HG03469 (cell line): ENCODE data around the gene ACVR1B.

Source experiments
- ATAC-seq: cut with Tn5 transposase; IDR thresholded peaks from one replicate; pipeline ENCODE4 v1.9.1; 2021; ENCODE audit warnings: mild to moderate bottlenecking, moderate library complexity, moderate number of reproducible peaks; ENCODE audit not compliant: unreplicated experiment

ACVR1B gene

DNA sequence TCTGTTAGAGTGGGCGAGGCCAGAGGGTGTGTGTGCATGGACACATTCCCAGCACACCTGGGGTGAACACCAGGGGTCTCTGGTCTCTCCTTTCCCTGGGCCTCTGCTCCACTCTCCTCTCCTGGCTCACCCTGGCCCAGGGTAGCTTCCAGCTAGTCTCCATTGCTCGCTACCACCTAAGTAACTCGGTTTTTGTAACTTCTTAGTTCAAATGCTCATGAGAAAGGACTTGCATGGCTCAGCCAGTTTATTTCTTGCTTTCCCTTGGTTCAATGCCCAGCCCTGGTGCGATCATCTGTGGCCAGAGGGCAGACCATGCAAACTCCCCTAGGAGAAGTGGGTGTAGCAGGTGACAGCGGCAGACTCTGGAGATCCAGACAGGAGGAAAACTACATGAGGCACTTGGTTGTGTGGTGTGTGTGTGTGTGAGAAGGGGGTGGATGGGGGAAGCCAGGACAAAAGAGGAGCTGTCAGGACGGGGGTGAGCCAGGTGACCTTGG is 8.9 kb upstream of the ACVR1B start:
- ATAC-seq: no peak

DNA sequence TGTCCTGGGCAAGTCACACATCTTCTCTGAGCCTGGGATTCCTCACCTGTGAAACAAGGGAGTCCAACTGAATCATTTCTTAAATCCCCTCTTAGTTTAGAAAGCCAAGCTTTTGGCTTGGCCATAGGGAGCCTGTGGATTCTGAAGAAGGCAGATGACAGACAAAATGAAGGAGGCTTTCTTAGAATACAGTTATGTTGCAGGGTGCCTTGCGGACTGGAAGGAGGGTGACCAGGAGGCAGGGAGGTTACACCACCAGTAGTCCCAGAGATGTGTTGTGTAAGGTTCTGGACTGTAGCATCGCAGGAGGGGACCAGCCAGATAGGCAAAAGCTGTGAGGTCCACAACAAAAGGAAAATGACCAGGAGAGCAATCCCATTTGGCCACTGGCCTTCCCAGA is 8.2 kb upstream of the ACVR1B start:
- ATAC-seq: no peak

DNA sequence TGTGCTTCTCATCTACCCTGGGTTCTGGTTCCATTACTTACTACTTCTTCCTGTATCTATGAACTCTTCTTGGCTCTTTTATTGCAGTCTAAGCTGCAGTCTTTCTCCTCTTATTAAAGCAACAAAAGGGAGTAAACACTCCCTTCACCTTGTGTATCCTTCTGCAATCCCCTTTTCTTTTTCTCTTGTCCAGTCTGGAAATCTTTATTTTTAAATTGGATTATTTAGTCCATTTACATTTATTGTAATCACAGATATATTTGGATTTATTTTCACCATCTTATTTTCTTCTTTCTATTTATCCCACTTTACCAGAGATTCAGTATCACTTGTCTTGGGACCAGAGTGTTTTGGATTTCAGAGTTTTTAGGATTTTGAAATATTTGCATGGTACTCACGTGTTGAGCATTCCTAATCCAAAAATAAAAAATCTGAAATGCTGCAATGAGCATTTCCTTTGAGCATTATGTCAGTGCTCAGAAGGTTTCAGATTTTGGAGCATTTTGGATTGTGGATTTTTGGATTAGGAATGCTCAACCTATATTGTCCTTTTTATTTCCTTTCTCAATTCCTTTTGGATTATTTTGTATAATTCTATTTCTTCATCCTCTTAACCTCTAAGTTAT is 6.8 kb upstream of the ACVR1B start:
- ATAC-seq: no peak

DNA sequence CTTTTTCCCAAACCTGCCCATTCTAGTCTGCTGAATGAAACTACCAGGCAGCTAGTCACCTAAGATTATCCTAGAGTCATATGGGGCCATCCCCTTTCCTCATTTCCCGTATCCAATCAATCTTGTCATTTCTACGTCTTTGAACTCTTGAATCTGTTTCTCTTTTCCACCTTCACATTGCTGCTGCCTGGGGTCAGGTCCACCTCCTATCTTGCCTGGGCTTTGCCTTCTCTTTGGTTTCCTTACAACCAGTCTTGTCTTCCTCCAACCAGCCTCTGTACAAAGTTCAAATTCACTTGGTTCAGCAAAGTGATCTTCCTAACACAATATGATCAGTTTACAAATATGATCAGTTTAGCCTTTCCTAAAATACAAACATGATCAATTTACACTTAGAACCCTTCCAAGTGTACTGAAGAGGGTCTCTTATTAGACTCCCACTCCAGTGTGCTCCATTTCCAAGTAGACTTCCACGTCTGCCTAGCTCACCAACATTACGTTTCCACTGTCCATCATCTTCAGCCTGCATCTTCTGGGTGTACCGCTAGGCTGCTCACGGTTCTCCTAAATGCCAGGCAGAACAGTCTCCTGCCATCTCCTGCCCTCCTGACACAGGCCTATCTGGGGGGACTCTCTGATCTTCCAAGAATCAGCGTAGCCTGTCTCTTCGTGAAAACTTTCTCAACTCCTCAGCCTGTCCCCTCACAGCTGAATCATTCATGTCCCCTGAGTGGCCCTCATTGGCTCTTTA is 4.1 kb upstream of the ACVR1B start:
- no peak for ATAC-seq

DNA sequence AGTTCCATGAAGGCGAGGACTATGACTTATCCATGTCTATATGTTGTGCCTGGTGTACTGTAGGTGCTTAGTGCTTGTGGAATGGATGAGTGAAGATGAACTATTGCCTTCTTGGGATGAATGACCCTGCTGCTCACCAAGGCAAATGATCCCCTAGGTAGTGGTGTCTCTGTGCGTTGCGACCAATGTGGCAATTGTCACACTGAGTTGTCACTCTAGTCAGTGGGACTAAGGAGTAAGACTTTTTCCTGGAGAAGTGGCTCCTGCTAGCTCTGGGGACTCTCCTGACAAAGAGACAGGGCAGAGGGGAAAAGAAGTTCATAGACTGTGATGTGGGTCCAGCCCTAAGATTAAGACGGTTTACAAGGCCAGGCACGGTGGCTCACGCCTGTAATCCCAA is 3.4 kb upstream of the ACVR1B start:
- ATAC-seq: no peak

DNA sequence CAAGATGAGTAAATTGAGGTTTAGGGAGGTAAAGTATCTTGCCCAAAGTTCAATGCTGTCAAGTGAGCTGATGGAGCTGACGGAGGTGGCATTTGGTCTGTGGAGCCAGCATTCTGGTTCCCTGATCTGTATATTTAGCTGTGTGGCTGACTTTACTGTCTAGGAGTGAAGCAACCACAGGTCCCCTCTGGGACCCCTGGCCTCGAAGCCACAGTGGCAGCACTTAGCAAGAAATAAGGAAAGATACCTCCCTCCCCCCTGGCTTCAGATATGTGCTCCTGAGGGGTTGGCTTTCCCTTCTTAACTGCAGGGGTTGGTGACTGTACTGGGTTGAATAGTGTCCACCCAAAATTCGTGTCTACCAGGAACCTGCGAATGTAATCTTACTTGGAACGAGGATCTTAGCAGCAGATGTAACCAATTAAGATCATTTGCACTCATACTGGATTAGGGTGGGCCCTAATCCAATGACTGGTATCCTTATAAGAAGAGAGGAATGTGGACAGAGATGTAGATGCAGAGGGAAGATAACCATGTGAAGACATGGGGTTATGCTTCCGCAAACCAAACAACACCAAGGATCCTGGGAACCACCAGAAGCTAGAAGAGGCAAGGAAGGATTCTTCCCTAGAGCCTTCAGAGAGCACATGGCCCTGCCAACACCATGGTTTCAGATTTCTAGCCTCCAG is 2.0 kb upstream of the ACVR1B start:
- no peak for ATAC-seq

DNA sequence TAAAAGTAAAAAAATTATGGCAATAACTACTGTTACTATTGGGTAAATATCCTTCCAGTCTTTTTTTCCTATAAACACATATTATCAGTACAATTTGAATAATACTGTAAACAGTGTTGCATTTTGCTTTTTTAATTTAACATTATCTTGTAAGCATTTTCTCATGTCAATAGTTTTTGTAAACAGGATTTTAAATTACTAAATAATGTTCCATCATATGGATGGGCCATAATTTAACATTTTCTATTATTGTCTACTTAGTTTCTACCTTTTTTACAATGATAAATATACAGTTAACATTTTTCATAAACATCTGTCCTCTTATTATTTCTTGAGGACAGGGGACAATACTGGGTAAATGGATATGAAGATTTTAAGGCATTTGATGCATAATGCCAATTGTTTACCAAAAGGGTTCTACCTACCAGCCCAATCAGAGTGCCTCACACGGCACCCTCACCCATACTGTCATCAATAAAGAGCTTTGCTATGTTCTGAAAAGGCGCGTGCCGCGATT is 759 bp upstream of the ACVR1B start:
- no peak for ATAC-seq

DNA sequence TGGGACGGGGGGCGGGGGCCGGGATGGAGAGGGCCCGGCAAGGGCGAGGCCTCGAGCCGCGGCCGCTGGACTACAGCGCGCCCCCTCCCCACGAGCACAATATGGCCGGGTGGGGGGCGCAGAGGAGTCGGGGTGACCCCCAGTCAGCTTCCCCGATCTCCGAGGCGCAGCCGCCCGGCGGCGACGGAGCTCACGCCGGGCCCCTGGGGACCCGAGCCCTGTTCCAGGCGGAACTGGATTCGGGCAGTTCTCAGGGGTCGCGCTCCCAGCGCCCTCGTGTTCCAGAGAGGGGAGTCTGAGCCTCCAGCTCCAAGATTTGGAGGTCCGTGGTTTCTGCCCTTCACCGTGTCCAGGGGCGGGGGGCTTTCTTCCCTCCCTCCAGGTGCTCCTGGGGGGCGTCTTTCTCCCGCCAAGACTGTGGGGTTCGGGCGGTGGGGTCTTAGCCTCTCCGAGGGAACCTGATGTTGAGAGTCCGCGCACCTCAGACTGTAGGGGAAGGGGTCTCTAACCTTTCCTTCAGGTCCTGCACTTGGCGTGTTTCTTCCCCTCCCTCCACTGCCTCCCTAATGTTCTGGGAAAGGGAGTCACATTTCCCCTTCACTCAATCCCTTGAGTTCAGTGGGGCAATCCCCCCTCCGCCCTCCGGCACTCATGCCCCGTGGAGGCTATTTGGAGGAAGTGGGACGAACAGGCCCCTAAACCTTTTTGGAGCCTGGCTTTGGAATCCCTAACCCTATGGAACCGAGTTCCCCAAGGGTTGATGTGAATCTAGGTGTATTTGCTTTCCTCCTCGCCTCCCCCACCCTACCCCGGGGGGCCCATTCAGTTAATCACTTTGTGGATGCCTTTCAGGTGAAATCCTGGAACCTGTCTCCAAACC is 584 bp downstream of the ACVR1B start:
- ATAC-seq: no peak

DNA sequence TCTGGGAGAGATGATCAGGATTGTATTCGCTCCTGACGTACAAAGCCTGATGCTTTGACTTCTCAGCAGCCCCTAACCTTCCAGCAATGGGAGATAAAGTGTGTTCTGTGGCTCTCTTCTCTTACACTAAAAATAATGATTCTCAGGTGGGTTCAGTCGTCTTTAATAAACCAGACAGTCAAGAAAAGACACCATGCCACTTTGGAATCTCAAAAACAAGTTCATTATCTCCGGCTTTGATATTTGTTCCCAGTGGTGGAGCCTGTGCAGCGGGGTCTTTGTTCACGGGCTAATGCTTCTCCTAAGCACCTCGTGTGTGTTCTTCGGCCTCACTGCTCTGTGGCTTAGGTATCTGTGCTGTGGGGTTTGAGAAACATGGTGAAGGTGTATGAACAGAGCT is 1.6 kb downstream of the ACVR1B start:
- ATAC-seq: no peak

DNA sequence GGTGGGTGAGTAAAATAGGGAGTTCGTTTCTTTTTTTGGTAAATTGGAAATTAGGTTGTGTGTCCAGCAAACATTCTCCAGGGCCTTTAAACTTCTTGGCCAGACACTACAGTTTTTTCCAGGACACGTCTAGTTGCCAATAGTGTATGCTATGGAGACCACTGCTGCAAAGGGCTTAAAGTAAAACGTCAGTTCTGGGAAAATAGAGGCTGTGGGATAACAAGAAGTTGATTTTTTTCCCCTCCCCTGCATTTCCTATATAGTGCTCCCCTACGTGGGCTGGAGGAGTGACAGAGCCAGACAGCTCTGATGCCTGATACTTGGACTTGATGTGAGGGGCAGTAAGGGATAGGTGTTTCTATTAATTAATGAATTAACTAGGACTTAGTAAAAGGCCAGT is 2.4 kb downstream of the ACVR1B start:
- ATAC-seq: no peak

DNA sequence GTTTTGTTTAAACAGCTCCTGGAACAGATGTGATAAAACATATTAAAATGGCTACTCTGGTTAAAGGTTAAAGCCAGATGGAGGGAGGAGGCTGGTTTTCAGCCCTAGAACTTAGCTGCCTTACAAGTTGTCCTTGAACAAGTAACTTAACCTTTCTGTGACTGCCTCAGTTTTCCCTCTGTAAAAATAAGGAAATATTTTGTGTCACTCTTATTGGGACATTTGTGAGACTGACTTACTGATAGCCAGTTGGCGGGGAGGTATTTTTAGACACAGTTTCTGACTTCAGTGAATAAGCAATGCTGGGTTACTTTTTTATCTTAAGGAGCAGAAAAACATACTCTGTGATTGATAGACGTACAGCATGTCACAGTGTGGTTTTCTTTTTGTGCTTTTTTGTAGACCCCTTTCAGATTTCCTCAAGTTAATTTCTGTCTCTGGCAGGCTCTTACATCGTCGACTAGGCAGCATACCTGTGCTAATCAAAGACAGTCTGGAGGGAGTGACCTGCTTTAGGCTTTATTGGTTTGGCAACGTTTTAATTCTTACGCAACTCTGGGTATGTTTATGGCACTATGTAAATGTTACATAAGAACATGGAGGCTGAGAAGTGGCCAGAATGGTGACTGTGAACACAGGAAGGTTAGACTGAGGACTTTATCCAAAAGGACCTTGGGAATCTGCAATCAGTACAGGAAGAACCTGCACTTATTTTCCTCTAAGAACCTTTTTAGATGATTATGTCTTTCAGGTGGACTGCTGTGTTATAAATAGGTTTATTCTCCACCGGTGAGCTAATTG is 3.3 kb downstream of the ACVR1B start:
- ATAC-seq: no peak

DNA sequence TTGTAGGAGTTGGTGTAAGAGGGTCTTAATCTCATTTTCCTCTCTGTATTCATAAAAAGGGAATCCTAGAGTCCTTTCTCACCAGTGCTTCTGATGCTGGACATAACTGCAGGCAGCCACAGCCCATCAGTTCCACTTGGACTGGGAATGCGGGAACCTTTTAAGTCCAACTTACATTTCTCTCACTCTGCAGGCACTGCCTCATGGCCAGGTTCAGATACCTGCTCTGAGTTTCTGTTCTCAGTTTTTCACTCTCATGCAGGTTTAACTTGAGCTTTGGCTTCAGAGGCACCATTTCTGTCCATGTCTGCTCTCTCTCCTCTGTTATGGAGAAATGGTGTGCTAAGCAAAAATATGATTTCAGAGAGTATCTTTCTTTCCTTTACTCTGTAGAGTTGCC is 4.2 kb downstream of the ACVR1B start:
- ATAC-seq: no peak

DNA sequence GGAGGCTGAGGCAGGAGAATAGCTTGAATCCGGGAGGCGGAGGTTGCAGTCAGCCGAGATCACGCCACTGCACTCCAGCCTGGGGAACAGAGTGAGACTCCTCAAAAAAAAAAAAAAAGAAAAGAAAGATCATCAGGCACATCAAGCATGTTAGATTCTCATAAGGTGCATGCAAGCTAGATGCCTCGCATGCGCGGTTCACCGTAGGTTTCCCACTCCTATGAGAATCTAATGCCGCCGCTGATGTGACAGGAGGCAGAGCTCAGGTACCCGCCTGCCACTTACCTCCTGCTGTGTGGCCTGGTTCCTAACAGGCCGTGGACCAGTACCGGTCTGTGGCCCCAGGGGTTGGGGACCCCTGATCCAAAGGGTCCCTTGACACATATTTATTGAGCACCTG is 7.0 kb downstream of the ACVR1B start:
- ATAC-seq: no peak

DNA sequence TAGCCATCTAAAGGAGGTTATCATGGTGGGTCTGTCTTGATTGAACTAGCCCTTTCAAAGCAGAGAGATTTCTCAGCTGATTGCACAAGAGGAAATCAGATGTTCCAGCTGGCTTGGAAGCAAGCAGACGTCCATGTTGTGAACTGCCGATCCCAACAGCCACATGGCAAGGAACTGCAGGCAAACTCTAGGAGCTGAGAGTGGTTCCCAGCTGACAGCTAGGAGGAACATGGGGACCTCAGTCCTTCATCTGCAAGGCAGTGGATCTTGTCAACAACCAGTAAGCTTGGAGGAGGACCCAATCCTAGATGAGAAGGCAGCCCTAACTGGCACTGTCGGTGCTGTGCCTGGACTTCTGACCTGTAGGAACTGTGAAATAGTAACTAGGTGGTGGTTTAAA is 7.7 kb downstream of the ACVR1B start:
- no peak for ATAC-seq

DNA sequence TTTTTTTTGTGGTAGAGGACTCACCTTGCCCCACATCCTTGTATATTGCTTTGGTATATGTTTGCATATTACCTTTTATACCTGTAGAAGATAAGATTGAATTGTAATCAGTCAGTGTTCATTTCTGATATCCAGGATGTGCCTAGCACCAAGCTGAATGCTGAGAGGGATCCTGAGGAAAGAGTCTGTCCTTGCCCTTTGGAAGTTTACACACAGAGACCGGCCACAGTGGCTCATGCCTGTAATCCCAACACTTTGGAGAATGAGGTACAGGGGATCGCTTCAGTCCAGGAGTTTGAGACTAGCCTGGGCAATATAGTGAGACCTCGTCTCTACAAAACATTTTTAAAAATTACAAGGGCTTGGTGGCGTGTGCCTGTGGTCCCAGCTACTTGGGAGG is 8.4 kb downstream of the ACVR1B start:
- ATAC-seq: no peak

DNA sequence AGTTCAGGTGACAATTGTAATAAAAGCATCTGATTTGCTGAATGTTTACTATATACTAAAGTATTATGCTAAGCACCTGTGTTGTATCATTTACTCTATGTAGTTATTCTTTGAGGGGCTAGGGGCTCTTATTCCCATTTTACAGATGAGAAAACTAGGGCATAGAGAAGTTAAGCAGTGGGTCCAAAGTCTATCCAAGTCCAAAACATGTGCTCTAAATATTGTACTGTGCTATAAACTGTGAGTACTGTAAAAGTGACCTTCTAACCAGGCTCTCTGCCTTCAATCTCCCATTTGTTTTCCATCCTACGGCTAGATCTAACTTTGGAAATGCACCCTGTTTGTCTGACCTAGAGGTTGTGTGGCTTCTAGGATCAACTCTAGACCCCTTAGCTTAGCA is 9.0 kb downstream of the ACVR1B start:
- no peak for ATAC-seq

DNA sequence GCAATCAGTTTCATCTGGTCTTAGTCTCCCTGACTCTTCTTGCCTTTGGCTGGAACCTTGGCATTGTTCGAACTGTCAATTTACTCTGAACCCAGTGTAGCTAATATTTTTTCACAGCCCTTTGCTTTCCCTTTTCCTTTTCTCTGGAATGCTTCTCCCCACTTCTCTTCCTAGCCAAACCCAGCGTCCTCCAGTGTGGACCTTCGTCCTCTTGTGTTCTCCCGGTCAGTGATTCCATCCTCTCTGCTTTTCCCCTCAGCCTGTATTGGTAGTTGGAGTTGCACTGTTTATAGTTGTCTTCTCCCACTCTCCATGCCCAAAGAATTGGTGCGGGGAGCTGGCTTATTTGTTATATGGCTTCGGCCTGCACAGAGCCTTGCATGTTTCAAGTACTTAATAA is 9.4 kb downstream of the ACVR1B start:
- ATAC-seq: no peak

DNA sequence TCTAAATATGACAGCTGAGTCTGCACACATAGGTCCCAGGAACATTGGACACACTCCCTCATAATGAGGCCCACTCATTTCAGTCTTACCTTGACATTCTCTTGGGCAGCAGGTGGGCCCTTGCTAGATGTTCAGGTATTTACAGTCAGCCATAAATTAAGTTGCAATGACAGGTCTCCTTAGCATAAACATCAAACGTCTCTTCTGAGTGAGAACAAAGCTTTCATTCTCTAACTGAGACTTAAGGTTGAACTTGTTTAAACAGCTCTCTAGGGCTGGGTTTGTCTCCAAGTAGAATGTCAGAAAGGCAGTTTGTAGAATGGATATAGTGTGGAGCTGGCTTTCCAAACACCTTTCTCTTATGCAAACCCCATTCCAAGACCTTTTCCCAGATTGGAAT is 10.3 kb downstream of the ACVR1B start:
- ATAC-seq: no peak

DNA sequence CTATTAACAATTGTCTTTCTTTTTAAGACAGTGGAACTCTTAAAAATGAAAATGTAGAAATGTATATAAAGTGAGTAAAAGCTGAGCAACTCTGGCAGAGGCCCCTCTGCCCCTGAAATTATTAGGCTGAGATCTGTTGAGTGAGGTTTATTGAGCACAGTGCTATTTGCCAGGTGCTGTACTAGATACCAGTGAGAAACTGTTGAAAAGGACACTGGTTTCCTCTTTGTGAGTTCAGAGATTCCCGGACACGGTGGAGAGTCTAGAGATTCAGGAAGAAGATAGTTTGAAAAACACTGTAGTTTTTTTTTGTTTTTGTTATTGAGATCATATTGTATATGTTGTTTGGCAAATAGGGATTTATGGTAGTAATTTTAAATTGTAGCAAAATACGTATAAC is 11.2 kb downstream of the ACVR1B start:
- ATAC-seq: no peak

DNA sequence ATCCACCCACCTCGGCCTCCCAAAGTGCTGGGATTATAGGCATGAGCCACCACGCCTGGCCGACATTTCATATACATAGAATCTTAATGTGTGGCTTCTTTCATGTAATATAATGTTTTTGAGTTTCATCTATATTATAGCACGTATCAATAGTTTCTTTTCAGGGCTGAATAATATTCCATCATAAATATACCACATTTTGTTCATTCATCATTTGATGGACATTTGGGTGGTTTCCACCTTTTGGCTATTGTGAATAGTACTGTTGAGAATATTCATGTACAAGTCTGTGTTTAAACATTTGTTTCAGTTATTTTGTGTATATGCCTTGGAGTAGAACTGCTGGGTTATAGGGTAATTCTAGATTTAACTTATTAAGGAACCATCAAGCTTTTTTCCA is 12.0 kb downstream of the ACVR1B start:
- ATAC-seq: no peak
